ENCODE measurements around the gene TGFB1. TPM values are rescaled to one million over a fixed set of nuclear protein-coding genes. Genes with fewer than 3 reads are reported as not detected.

Gene TGFB1
- total and polyA plus RNA-seq, 2 of the 13 experiments (the other 11 are each of a cell fraction or from before 2014, with no cell fraction given): 4.1 to 5.4 TPM

GRCh38 chr19:41327576-41328156, 26.1 kb downstream of the TGFB1 start (continued):
- TF ChIP-seq AGO2 (optimal IDR thresholded peaks at IDR 0.05; ENCODE audit: low read depth, low read length) (peak; percentile 87), HNRNPK (IDR thresholded peaks at IDR 0.05; ENCODE audit: low read depth, low read length, poor library complexity, severe bottlenecking) (peak; percentile 54)

DNA sequence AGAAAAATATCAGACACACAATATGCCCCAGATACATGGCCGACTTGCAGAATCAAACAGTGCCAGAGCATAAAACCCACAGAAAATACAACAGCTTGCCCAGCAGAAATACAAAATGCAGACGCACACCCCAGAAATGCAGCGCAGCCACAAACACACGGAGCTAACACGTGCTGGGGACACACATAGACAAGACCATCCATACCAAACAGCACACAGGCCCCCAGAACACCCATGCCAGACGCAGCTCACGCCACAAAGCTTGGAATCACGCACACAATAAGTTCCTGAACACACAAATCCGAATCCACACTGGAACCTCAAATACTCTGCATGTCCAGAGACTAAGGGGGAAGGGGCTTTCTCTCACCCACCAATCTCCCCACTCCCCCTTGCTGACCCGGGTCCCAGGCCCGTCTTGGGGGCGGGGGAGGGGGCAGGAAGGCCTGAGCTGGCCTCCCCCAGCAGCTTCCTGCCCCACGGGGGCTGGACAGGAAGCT, 26.6 kb downstream of the TGFB1 start:
- no peak overlapping the region for H3K4me2 ChIP-seq (ENCODE audit: low read depth, low read length)
- FAIRE-seq: no peak
- TF ChIP-seq ZNF607 (CRISPR knock-in tag; IDR thresholded peaks at IDR 0.05; ENCODE audit: borderline replicate concordance) (no peak), MXD1 (CRISPR knock-in tag; IDR thresholded peaks at IDR 0.05) (no peak), ZNF83 (CRISPR knock-in tag; IDR thresholded peaks at IDR 0.05; ENCODE audit: borderline replicate concordance) (no peak), GABPA (IDR thresholded peaks at IDR 0.05; ENCODE audit: low read depth, low read length) (no peak), GABPA (CRISPR knock-in tag; IDR thresholded peaks at IDR 0.05; ENCODE audit: low read depth) (no peak), SMYD3 (CRISPR knock-in tag; IDR thresholded peaks at IDR 0.05) (no peak), ZNF136 (CRISPR knock-in tag; IDR thresholded peaks at IDR 0.05; ENCODE audit: low read depth) (no peak), ZNF225 (CRISPR knock-in tag; IDR thresholded peaks at IDR 0.05) (no peak), ZNF674 (CRISPR knock-in tag; IDR thresholded peaks at IDR 0.05; ENCODE audit: low read depth) (no peak), ZNF776 (CRISPR knock-in tag; IDR thresholded peaks at IDR 0.05) (no peak), HBP1 (CRISPR knock-in tag; IDR thresholded peaks at IDR 0.05; ENCODE audit: low read depth) (no peak), ZNF678 (CRISPR knock-in tag; IDR thresholded peaks at IDR 0.05) (no peak), POLR2A (IDR thresholded peaks at IDR 0.05; ENCODE audit: insufficient read depth in 1 of 2, low read depth in 2 of 2, low read length in 2 of 2) (no peak)
- TF ChIP-seq, protein P1, sequence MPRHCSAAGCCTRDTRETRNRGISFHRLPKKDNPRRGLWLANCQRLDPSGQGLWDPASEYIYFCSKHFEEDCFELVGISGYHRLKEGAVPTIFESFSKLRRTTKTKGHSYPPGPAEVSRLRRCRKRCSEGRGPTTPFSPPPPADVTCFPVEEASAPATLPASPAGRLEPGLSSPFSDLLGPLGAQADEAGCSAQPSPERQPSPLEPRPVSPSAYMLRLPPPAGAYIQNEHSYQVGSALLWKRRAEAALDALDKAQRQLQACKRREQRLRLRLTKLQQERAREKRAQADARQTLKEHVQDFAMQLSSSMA (CRISPR knock-in tag; IDR thresholded peaks at IDR 0.05): no peak
- no TSS peak for BruUV-seq (replicated peaks)
- no peak overlapping the region for H3K27ac ChIP-seq (ENCODE audit: extremely low read length, insufficient read depth, low read length)
- DNase-seq (ENCODE audit: low spot score): no peak
- H3K27me3 ChIP-seq (ENCODE audit: control insufficient read depth in 1 of 2, insufficient read depth in 2 of 2, low read length in 2 of 2): no peaks in the 10 kb centered on the region
- no peaks in the 10 kb centered on the region for H4K20me1 ChIP-seq (ENCODE audit: insufficient read depth, low read length)
- no peak for ATAC-seq
- H3K4me1 ChIP-seq (ENCODE audit: insufficient read depth, low read length): peaks cover 53% of the 10 kb centered on the region
- peaks cover 2% of the 10 kb centered on the region for H3K79me2 ChIP-seq (ENCODE audit: insufficient read depth, low read length)
- in situ Hi-C loops (cut with HindIII; ENCODE audit: extremely low pct_ligation_motif_present, low pct_unique_long_range_greater_than_20kb) (no loop called here), intact Hi-C loops (cut with micrococcal nuclease; ENCODE audit: unreplicated experiment) (no loop called here)
- WGBS (ENCODE audit: low lambda C conversion rate): 97% methylated on average over 12 of the region's 13 CpGs
- H2AFZ ChIP-seq (ENCODE audit: low read length): no peak overlapping the region
- H3K4me3 ChIP-seq (replicated peaks in 1 of 3; ENCODE audit: insufficient read depth in 1 of 3, low read depth in 2 of 3, low read length in 3 of 3): no peak overlapping the region
- no peak overlapping the region for H3K9ac ChIP-seq (ENCODE audit: insufficient read depth, low read depth, low read length)
- ChIA-PET CTCF (ENCODE audit: low intra/inter-chr PET ratio, low total read pairs) (no interaction called here), POLR2A (interaction anchor here (1.3 kb wide), 1 partner anchor 25 kb away, joined by 6 read pairs; no protein-coding TSS in a partner anchor)
- H3K9me3 ChIP-seq (ENCODE audit: low read length): no peaks in the 10 kb centered on the region
- peaks cover 13 to 29% of the 10 kb centered on the region in 2 experiments; a peak in 4 of 5 replicates for H3K36me3 ChIP-seq (replicated peaks in 1 of 2; ENCODE audit: control insufficient read depth in 1 of 2, insufficient read depth in 2 of 2, low read length in 2 of 2)

Measured in HepG2 (cell line).